Left ventricle myocardium inferior (tissue), 1 donor: ENCODE measurements around the gene LSM3. TPM values are rescaled to one million over a fixed set of nuclear protein-coding genes. Genes with fewer than 3 reads are reported as not detected.

Experiments used
- DNase-seq: peaks from one replicate; pipeline ENCODE4 v3.0.0-alpha.2; 2020
- H3K27ac ChIP-seq: fragments of 200-600 bp; replicated peaks from 2 replicates; pipeline ENCODE4 v1.8.0; 2021
- H3K27me3 ChIP-seq: fragments of 200-600 bp; 2 replicates; pipeline ENCODE4 v1.8.0; 2021; ENCODE audit warnings: low read depth
- H3K36me3 ChIP-seq: fragments of 200-600 bp; 2 replicates; pipeline ENCODE4 v1.8.0; 2021
- H3K4me1 ChIP-seq: fragments of 200-600 bp; 2 replicates; pipeline ENCODE4 v1.8.0; 2021
- H3K4me3 ChIP-seq: fragments of 200-600 bp; 2 replicates; pipeline ENCODE4 v1.8.0; 2021; ENCODE audit warnings: mild to moderate bottlenecking, moderate library complexity
- H3K9me3 ChIP-seq: fragments of 200-600 bp; replicated peaks from 2 replicates; pipeline ENCODE4 v1.8.0; 2021
- intact Hi-C: fragments of 100-400 bp; cut with micrococcal nuclease; formaldehyde crosslinking; loops from one replicate; pipeline ENCODE4 v1.11.0; 2022
- total RNA-seq: library from RNA; stranded (reverse); fragmentation: NEBNext Ultra II Directional; extraction: Animal tissue kit (Norgen Biotek cat#: 25700); gene quantifications from one replicate; pipeline ENCODE4 v1.2.1, GENCODE V29; 2021
- TF ChIP-seq, protein P1 (sequence below): fragments of 200-600 bp; IDR thresholded peaks from 2 replicates; pipeline ENCODE4 v1.8.0; 2021; ENCODE audit warnings: antibody characterized with exemption, mild to moderate bottlenecking, borderline replicate concordance
- donor health status: DM: no; HTN: yes; CAD: no; lungs with severe emphysema.

LSM3 gene
- total RNA-seq, 1 donor from 2014 or later, result 16.8 TPM

DNA sequence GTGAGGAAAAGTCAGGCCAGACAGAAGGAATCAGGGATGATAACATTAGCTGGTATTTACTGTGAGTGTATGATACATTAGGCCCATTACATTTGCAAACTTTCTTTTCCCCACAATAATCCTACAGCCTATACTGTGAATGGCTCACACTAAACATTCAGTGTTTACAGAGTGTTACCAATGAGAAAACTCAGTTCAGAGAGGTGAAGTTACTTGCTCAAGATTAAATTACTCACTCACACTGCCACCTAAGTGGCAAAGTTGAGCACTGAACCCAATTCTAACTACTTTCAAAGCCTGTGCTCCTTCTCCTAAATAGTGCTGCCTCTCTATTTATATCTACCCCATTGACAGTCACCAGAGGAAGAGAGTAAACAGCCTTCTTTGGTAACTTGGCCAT lies 8.7 kb upstream of the LSM3 start:
- Histone ChIP-seq H3K27me3 (no peaks in the 10 kb centered on the region), H3K27ac (no peak overlapping the region), H3K36me3 (peaks cover 82% of the 10 kb centered on the region), H3K4me3 (no peak overlapping the region), H3K4me1 (no peaks in the 10 kb centered on the region), H3K9me3 (no peaks in the 10 kb centered on the region)
- TF ChIP-seq, protein P1, sequence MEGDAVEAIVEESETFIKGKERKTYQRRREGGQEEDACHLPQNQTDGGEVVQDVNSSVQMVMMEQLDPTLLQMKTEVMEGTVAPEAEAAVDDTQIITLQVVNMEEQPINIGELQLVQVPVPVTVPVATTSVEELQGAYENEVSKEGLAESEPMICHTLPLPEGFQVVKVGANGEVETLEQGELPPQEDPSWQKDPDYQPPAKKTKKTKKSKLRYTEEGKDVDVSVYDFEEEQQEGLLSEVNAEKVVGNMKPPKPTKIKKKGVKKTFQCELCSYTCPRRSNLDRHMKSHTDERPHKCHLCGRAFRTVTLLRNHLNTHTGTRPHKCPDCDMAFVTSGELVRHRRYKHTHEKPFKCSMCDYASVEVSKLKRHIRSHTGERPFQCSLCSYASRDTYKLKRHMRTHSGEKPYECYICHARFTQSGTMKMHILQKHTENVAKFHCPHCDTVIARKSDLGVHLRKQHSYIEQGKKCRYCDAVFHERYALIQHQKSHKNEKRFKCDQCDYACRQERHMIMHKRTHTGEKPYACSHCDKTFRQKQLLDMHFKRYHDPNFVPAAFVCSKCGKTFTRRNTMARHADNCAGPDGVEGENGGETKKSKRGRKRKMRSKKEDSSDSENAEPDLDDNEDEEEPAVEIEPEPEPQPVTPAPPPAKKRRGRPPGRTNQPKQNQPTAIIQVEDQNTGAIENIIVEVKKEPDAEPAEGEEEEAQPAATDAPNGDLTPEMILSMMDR, result no peak
- no peak for DNase-seq
- intact Hi-C loops, result no loop called here

DNA sequence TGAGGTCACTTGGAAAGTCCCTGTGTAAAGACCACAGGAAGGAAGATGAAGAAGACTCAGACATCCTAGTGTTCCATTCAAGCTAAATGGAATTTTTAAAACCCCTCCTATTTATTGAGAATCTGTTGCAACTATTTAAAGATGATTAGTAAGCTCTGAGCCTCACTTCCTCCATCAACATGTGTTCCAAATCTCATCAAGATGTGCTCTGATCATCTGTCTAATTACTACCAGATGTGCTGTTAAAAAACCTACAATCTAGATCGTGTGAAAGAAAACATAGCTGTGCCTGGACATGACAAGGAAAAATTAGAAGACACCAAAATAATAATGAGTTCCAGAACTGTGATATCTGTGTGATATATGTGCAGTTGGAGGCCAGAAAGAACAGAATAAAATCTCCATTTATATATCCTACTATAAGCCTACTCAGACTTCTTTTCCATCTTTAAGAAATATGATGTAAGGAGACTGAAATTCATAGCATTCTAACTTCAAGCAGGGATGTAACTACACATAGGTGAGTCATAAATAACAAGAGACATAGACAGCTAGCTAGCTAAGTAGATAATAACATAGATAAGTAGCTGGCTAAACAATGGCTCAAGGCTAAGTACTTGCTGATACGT lies 8.0 kb upstream of the LSM3 start:
- TF ChIP-seq, protein P1, result no peak

DNA sequence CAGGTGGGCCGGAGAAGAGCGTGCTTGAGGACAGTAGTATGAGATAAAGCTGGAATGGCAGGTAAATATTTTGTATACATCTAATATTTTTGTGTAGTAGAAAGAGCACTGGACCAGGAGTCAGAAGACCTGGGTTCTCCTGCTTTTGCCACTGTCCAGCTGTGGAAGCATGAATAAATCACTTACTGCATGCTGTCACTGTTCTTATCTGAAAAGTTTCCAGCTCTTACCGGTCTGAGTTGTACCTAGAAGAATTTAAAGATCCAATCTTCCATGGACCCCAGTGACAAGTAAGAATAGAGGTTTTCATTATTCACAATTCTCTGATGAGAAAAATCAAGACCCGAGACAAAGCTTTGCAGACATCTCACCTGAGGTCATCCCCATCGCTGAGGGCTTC lies 6.1 kb upstream of the LSM3 start:
- peaks cover 21% of the 10 kb centered on the region for H3K4me1 ChIP-seq
- no peaks in the 10 kb centered on the region for H3K9me3 ChIP-seq
- H3K27ac ChIP-seq, result no peak overlapping the region
- TF ChIP-seq, protein P1, result no peak
- DNase-seq, result no peak
- H3K4me3 ChIP-seq, result no peak overlapping the region
- peaks cover 56% of the 10 kb centered on the region for H3K36me3 ChIP-seq
- intact Hi-C loops, result no loop called here
- no peaks in the 10 kb centered on the region for H3K27me3 ChIP-seq

More for the DNA sequence above, 8.0 kb upstream of the LSM3 start:
- intact Hi-C loops, result no loop called here
- no peaks in the 10 kb centered on the region for H3K9me3 ChIP-seq
- peaks cover 74% of the 10 kb centered on the region for H3K36me3 ChIP-seq
- H3K4me1 ChIP-seq, result peaks cover 3% of the 10 kb centered on the region
- H3K27me3 ChIP-seq, result no peaks in the 10 kb centered on the region
- H3K27ac ChIP-seq, result no peak overlapping the region
- no peak overlapping the region for H3K4me3 ChIP-seq
- no peak for DNase-seq

DNA sequence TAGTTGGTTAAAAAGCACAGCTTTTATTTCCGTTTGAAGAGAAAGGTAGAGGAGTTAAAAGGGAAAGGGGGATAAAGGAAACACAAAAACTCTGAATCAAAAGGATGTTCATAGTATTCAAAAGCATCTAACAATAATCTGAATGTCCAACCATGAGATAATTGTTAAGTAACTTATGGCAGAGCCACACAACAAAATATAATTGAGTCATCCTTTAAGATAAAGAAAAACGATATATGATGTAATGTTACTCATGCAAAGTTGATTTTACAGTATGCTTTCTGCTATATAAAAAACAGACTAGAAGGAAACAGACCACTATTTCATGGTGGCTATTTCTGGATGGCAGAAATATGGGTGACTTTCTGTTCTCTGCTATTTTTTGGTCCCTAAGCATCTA lies 4.1 kb upstream of the LSM3 start:
- DNase-seq, result no peak
- intact Hi-C loops, result no loop called here
- no peaks in the 10 kb centered on the region for H3K27me3 ChIP-seq

DNA sequence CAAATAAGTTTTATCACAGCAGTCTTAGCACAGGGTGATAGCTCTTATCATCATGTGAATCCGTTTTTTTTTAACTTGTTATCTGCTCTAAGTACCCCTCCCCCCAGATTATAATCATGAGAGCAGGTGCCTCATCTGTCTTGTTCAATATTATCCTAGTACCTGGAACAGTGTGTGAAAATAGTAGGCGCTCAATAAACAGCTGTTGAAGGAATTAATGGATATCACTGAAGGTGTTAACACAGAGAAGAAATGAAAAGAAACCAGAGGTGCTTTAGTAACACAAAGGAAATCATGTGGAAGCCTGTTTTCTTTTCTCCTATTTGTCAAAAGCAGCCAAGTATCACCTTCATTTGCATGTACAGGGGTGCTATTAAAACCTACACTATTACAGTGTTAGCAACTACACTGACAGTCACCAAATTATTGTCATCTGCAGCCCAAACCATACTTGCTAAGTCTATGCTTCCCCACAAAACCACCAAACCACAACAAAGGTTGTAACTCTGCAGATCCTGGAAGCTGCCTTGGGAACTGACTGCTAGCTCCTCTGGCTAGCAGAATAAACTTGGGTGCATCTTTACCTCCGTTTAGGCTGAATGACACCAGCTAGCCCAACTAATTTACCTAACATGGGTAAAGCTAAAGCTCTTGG lies 3.1 kb upstream of the LSM3 start:
- Histone ChIP-seq H3K36me3 (peaks cover 26% of the 10 kb centered on the region), H3K27me3 (no peaks in the 10 kb centered on the region), H3K4me3 (no peak overlapping the region), H3K27ac (no peak overlapping the region), H3K4me1 (peaks cover 47% of the 10 kb centered on the region), H3K9me3 (no peaks in the 10 kb centered on the region)
- TF ChIP-seq, protein P1, result no peak
- intact Hi-C loops, result no loop called here
- DNase-seq, result no peak

More for the DNA sequence above, 4.1 kb upstream of the LSM3 start:
- Histone ChIP-seq H3K4me3 (no peak overlapping the region), H3K27ac (no peak overlapping the region), H3K36me3 (peaks cover 36% of the 10 kb centered on the region), H3K4me1 (peaks cover 37% of the 10 kb centered on the region), H3K9me3 (no peaks in the 10 kb centered on the region)
- TF ChIP-seq, protein P1, result no peak
